ELR (cell line): ENCODE measurements around the gene HNRNPL.
"Not testable (repeated sequence)": the region's sequence is repeated elsewhere in the genome, so short reads cannot be mapped to it uniquely, and the experiment has no call there.

Experiments used
- DNase-seq: peaks from one replicate; pipeline ENCODE4 v3.0.0-alpha.2; 2015; ENCODE audit warnings: low read depth

Gene HNRNPL

DNA sequence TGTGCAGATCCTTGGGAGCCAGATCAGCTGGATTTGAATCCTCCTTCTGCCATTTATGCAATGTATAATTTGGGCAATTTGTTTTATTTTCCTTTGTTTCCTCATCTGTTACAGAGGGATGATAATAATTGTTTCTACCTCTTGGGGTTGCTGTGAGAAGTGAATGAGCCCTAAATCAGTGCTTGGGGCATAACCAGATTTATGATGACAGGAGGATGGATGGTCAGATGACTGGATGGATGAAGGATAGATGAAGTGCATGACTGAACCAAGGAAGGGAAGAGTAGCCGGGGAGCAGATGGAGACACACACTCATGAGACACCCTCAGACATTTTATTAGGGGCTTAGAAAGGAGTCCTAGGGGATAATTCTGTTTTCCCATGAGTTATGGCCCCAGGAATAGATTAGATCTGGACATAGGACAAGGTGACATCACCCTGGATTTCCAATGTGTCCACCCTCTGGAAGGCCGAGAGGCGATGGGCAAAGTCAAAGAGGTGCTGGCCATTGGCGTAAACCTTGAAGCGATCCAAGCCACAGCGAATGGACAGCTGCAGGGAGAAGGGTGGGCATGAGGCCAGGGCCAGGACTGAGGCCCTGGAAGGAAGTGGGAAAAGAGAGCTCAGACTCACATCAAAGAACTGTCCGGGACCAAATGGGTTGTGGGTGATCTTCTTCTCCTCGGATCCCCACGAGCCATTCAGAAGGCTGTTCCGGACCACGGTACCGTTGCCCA, 48.3 kb downstream of the HNRNPL start:
- no peak for DNase-seq

DNA sequence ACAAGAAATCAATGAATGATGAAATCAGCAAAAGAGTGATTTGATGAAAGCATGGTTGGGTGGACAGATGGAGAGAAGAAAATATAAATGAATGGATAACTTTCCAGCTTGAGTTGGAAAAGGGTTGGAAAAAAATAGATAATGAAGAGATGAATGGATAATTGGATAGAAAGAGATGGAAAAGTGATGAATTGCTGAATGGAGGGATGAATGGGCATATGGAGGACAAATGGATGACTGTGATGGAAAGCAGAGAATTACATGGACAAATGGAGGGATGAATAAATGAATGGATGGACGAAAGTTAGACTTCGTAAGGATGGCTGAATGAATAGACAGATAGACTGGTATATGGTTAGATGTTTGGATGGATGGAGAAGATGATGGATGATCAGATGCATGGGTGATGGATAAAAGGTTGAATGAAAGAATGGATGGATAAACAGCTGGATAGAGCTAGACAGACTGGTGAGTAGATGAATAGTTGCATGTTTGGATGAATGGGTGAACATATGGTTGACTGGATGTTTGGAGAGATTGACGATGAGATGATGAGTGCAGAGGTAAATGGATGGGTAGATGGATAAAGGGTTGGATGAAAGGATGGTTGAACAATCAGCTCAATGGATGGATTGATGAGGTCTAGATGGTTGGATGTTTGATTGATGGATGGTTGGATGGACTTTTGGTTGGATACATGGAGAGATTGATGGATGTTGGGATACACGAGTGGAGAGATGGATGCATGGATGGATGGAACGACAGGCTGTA, 49.0 kb downstream of the HNRNPL start:
- DNase-seq = no peak

DNA sequence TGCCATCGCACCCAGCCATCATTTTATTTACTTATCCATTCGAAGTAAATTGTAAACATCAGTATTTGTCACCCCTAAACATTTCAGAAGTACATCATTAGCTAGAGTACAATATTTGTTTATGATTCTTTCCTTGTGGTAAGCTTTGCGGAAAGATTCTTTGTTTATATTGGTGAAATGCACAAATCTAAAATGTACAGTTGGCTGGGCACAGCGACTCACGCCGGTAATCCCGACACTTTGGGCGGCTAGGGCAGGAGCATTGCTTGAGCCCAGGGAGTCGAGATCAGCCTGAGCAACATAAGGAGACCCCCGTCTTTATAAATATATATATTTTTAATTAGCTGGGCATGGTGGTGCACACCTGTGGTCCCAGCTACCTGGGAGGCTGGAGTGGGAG, 50.7 kb downstream of the HNRNPL start:
- DNase-seq = no peak

GRCh38 chr19:38797781-38798180, 52.0 kb downstream of the HNRNPL start:
- not testable (repeated sequence) for DNase-seq

DNA sequence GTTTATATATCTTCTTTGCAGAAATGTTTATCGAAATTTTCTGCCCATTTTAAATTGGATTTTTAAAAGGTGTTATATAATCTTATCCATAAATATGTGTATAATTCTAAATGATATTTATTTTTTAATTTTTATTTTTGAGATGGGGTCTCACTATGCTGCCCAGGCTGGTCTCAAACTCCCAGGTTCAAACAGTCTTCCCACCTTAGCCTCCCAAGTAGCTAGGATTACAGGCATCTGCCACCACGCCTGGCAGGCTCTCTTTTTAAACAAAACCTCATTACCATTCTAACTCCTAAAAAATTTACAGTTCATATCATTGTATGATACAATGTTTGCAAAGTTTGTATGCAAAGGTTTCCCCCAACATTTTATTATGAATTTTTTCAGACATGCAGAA, 53.6 kb downstream of the HNRNPL start:
- DNase-seq = no peak

- DNase-seq = no peak
Measured at GRCh38 chr19:38795549-38795948, 54.2 kb downstream of the HNRNPL start.

DNA sequence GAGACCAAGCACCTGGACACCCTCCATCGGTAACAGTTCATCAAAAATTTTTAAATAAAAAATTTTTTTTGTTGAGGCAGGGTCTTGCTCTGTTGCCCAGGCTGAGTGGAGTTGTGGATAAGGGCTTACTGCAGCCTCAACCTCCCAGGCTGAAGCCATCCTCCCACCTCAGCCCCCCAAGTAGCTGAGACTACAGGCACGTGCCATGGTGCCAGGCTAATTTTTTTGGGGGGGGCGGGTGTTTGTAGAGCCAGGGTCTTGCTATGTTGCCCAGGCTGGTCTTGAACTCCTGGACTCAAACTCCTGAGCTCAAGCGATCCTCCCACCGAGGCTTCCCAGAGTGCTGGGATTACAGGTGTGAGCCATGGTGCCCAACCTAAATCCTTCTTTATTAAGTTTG, 56.1 kb downstream of the HNRNPL start:
- no peak for DNase-seq

GRCh38 chr19:38793177-38793576, 56.6 kb downstream of the HNRNPL start:
- peak; percentile 50 for DNase-seq

DNA sequence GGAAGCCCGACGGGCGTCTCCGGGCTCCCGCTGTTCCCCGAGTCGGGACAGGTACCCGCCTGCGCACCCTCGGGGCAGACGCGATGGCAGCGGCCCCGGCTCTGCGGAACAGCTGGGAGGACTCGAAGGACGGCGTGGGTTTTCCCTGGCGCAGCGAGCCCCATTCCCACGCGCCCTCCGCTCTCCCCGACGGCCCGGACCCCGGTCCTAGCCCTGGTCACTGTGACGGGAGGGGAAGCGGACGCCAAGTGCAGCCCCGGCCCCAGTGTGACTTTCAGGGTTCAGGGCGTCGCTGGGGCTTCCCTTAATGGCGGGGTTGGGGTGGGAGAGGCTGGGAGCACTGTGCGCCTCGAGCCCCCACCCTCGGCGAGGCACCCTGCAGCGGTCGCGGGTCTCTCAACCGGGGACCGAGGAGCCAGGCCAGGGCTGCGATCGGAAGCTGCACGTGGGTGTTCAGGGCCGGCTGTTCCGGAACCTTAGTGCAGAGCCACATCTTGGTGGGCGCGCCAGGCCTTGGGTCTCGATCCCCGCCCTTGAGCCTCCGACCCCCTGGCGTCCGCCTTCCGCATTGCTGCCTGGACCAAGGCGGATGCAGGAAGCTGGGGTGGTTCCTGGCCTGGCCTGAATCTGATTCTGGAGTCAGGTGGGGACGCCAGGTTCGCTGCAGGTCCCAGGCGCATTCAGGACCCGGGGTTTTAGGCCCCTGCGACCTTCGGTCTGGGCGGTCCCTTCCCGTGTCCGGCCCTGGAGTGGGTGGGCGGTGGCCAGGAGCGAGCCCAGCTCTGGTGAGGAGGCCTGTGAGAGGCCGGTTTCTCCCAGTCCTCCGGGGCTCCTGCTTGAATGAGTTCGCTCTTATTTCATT, 57.3 kb downstream of the HNRNPL start:
- DNase-seq = no peak

- DNase-seq = not testable (repeated sequence)
Measured at GRCh38 chr19:38791451-38792064, 58.2 kb downstream of the HNRNPL start.

DNA sequence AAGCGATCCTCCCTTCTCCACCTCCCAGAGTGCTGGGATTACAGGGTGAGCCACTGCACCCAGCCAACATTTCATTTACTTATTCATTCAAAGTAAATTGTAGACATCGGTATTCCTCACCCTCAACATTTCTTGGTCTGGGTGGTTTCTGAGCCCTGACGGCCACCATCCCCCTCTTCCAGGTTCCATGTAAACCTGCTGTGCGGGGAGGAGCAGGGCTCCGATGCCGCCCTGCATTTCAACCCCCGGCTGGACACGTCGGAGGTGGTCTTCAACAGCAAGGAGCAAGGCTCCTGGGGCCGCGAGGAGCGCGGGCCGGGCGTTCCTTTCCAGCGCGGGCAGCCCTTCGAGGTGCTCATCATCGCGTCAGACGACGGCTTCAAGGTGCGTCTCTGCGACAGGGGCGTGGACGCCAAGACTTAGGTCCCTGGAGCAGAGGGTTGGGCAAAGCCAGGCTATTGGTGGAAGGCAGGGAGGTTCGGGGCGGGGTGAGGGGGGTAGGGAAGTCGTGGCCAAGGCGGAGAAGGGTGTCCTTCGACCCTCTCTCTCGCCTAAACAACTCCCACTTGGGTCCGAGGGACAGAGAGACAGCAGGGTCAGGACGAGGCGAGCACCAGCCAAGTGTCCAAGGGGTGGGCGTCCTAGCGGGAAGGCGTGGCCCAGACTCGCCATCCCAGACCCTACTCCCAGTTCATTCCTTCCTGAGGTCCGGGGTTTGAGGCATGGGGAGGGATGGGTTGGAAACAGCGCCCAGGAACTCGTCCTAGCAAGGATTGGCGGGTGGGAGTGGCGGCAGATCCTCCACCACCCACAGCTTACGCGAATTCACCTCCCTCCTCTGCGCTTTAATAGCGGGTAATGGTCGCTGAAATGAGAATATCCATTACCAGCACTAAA, 59.0 kb downstream of the HNRNPL start:
- not testable (repeated sequence) for DNase-seq

DNA sequence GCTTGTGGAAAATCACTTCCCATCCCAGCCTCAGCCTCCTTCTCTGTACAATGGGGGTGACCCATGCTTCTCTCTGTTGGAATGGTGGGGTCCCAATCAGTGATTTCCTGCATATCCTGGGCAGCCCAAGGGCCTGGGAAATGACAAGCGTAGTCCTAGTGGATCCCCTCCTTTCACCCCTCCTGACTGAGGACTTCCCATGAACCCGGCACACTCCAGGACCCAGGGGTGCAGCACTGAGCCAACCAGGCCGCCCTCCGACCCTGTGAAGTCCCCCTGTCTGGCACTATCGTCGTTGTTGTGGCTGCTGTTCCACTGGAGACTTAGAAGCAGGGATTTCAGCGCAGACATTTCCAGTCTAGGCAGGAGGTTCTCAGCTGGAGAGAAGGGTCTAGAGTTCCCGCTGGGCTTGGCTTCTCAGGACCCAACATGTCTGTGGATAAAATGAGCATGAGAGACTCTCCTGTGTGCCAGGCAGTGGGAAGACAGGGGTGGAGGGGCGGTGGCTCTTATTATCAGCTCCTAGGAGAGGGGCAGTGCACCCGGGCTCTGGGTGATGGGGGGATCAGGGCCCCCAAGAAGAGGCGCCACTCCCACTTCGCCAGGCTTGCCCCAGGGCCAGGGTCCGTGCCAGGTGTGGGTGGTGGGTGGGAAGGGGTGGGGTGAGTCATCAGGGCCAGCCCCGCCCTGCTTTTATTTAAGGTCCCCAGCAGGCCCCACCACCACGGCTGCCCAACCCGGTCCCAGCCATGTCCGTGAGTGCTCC, 61.1 kb downstream of the HNRNPL start, which contains the start of gene LGALS7B:
Gene LGALS7B (plus strand): TSS at position 723 of the 766 bp plus-strand sequence. CDS start 27 bp downstream, at position 750.
- no peak for DNase-seq

- DNase-seq = no peak
Measured at GRCh38 chr19:38786572-38787265, 63.1 kb downstream of the HNRNPL start.
